ENCODE results near the gene HCN3.
"Not testable (repeated sequence)": the region's sequence is repeated elsewhere in the genome, so short reads cannot be mapped to it uniquely, and the experiment has no call there.

Gene HCN3

DNA sequence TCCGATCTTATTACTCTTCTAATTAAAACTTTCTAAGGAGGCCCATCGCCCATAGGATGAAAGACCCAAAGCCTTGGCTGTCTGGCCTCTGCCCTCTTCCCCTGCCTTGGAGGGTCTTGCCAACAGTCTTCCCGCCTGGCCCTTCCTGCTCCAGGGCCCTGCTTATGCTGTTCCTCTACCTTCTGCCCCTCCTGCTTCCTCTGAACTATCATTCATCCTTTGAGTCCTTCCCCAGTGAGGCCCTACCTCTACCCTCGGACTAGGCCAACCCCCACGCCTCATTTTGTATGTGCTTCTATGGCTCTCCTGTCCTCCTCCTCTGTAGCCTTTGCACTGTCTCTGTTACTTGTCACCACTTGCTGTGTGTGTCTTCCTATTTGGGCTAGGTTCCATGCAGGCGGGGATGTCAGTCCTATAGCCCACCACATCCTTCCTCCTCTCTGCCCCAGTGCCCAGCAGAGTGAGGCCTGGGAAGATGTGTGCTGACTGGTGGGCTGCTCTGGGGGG, 48.8 kb downstream of the HCN3 start:
- H3K4me3 ChIP-seq (ENCODE audit: low read depth, low read length): no peak overlapping the region

DNA sequence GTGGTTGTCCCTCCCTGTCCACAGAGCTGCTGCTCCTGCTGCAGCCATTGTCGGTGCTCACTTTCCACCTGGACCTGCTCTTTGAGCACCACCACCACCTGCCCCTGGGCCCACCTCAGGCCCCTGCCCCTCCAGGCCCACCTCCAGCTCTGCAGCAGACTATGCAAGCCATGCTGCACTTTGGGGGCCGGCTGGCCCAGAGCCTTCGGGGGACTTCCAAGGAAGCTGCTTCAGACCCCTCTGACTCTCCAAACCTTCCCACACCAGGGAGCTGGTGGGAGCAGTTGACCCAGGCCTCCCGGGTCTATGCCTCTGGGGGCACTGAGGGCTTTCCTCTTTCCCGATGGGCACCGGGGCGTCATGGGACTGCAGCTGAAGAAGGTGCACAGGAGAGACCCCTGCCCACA, 49.4 kb downstream of the HCN3 start:
- DNase-seq (ENCODE audit: low read depth): no peak
- H3K4me3 ChIP-seq (ENCODE audit: low read depth, low read length): no peak overlapping the region
- TF ChIP-seq, protein P1, sequence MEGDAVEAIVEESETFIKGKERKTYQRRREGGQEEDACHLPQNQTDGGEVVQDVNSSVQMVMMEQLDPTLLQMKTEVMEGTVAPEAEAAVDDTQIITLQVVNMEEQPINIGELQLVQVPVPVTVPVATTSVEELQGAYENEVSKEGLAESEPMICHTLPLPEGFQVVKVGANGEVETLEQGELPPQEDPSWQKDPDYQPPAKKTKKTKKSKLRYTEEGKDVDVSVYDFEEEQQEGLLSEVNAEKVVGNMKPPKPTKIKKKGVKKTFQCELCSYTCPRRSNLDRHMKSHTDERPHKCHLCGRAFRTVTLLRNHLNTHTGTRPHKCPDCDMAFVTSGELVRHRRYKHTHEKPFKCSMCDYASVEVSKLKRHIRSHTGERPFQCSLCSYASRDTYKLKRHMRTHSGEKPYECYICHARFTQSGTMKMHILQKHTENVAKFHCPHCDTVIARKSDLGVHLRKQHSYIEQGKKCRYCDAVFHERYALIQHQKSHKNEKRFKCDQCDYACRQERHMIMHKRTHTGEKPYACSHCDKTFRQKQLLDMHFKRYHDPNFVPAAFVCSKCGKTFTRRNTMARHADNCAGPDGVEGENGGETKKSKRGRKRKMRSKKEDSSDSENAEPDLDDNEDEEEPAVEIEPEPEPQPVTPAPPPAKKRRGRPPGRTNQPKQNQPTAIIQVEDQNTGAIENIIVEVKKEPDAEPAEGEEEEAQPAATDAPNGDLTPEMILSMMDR (IDR thresholded peaks at IDR 0.05; ENCODE audit: low read depth, low read length, missing control alignments): no peak

More for the DNA sequence above, 48.8 kb downstream of the HCN3 start:
- TF ChIP-seq, protein P1 (IDR thresholded peaks at IDR 0.05; ENCODE audit: low read depth, low read length, missing control alignments): no peak
- DNase-seq (ENCODE audit: low read depth): no peak

DNA sequence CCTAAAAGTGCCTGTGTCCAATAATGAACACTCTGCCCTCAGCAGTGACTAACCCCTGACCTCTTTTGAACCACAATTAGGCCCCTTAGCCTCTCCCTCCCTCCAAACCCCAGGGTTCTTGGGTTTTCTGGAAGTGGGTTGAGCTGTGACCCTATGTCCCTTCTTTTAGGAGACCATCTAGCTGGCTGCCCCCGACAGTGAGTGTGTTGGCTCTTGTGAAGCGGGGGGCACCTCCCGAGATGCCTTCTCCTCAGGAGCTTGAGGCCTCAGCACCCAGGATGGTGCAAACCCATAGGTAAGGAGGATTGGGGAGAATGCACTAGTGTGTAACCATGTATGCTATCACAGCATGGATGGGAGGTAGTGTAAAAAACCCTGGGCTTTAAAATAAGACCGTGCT, 50.7 kb downstream of the HCN3 start:
- no peak overlapping the region for H3K4me3 ChIP-seq (ENCODE audit: low read depth, low read length)
- DNase-seq (ENCODE audit: low read depth): no peak
- TF ChIP-seq, protein P1 (IDR thresholded peaks at IDR 0.05; ENCODE audit: low read depth, low read length, missing control alignments): no peak

DNA sequence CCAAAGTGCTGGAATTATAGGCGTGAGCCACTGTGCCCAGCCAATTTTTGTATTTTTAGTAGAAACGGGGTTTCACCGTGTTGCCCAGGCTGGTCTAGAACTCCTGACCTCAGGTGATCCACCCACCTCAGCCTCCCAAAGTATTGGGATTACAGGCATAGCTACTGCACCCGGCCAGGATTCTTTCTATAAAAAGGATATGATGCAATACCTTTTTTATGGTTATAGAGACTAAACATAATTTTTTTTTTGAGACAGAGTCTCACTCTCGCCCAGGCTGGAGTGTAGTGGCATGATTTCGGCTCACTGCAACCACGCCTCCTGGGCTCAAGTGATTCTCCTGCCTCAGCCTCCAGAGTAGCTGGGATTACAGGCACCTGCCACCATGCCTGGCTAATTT, 51.6 kb downstream of the HCN3 start:
- not testable (repeated sequence) for H3K4me3 ChIP-seq (ENCODE audit: low read depth, low read length); DNase-seq (ENCODE audit: low read depth)

DNA sequence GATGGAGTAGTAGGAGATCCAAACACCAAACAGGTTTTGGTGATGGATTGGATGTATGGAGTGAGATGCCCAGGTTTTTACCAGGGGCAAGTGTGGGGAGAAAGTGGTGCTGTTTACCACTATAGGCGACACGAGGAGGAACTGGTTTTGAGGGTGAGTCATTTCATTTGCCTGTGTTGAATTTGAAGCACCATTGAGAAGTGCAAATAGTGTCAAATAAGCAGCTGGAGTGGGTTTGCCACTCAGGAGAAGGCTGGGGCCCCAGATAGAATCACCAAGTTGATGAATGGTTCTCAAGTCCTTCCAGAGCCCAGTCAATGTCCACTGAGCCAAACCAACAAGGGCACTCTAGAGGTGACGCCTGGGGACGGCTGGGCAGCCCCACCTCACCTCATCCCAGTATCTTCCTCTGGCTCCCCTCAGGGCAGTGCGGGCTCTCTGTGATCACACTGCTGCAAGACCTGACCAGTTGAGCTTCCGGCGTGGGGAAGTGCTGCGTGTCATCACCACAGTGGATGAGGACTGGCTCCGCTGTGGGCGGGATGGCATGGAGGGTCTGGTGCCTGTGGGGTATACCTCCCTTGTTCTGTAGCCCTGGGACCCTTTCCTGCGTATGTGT, 52.8 kb downstream of the HCN3 start:
- no peak overlapping the region for H3K4me3 ChIP-seq (ENCODE audit: low read depth, low read length)
- no peak for DNase-seq (ENCODE audit: low read depth)
- TF ChIP-seq, protein P1 (IDR thresholded peaks at IDR 0.05; ENCODE audit: low read depth, low read length, missing control alignments): no peak

DNA sequence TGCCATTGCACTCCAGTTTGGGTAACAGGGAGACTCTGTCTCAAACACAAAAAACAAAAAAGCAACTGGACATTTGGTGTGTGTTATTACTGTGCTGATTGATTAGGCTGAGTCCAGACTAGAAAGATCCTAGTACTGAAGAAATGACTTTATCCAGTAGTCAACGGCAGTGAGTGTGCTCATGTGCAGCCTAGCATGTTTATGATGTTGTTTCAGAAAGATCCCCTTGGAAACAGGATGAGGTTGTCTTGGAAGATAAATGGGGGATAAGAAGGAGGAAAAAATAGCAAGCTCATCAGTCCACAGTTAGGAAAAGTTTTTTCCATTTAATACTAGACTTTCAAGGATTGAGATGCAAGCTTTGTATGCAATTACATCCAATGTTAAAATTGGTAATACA, 57.7 kb downstream of the HCN3 start:
- TF ChIP-seq, protein P1 (IDR thresholded peaks at IDR 0.05; ENCODE audit: low read depth, low read length, missing control alignments): no peak

More for the DNA sequence above, 57.7 kb downstream of the HCN3 start:
- H3K4me3 ChIP-seq (ENCODE audit: low read depth, low read length): no peak overlapping the region
- no peak for DNase-seq (ENCODE audit: low read depth)
